ENCODE results near the gene COMMD1. TPM values are rescaled to one million over a fixed set of nuclear protein-coding genes. Genes with fewer than 3 reads are reported as not detected.
A peak's percentile ranks its signal among the peaks of the same experiment; 100 is the strongest.
"Not testable (repeated sequence)": the region's sequence is repeated elsewhere in the genome, so short reads cannot be mapped to it uniquely, and the experiment has no call there.

COMMD1 gene
- total RNA-seq, 1 donor from 2014 or later: 59.5 TPM

DNA sequence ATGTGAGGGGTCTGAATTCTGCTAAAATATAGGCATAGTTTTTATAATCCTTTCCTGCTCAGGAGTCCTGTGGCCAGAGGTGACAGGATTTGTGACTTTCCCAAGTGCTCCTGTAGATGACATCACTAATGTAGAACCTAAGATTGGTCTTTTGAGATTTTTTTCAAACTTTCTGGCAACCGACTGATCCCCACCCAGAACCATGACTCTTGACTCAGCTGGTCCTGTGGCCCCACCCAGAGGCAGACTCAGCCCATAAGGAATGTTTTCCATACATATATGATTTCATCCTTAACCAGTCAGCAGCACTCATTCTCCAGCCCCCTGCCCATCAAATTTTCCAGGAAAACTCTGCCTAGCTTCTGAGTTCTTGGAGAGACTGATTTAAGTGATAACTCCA is 46.8 kb downstream of the COMMD1 start:
- intact Hi-C loops (cut with DNase I): no loop called here
- DNase-seq (ENCODE audit: missing footprints) (no peak), ATAC-seq (no peak)

DNA sequence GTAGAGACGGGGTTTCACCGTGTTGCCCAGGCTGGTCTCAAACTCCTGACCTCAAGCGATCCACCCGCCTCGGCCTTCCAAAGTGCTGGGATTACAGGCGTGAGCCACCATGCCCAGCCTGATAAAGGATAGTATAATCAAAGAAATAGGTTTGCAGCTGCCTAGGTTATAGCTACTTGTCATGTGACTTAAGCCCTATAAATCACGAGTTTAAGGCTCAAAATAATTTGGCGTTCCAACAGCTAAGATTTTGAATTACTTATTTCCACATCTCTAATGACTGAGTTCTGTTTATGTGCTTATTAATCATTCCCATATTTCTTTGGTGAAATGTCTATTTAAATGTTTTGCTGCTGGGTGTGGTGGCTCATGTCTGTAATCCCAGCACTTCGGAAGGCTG is 49.4 kb downstream of the COMMD1 start:
- intact Hi-C loops (cut with DNase I); ATAC-seq; DNase-seq (ENCODE audit: missing footprints): not testable (repeated sequence)

DNA sequence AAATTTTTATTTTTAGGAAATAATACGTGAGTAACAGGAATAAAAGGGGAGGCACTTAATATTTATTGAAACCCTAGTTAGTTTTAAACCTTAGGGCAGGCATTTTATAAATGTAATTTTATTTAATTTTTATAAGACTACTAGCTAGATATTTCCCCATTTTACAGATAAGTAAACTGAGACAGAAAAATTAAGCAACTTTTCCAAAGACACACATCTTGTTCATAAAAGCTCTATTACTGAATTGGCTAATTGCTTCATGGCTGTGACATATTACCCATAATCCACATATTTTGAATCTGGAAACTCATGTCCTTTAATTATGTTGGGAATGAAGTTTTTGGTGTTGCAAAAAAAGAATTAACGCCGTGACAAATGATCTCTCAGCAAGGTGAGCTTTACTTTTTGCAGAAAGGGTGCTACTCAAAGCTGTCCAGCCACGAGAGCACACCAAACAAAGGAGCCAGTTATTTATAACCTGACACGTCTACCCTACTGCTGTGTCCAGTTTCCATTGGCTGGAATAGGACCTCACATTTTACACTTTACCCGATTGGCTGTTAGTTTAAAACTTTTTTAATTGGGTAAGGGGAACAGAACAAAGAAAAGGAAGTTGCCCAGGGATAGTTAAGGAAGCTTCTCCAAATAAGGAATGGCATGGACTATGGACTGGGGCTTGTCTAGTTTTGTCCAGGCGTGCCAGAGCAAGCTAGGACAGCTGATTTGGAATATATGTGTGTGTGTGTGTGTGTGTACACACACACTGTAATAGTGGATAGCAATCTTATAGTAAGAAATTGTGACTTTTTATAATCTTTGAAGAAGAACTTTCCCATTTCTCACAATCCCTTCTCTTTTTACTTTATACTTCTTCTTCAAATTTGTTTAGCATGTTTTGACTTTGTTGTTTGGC is 54.2 kb downstream of the COMMD1 start:
- DNase-seq (ENCODE audit: missing footprints): no peak
- intact Hi-C loops (cut with DNase I): no loop called here
- ATAC-seq: no peak

DNA sequence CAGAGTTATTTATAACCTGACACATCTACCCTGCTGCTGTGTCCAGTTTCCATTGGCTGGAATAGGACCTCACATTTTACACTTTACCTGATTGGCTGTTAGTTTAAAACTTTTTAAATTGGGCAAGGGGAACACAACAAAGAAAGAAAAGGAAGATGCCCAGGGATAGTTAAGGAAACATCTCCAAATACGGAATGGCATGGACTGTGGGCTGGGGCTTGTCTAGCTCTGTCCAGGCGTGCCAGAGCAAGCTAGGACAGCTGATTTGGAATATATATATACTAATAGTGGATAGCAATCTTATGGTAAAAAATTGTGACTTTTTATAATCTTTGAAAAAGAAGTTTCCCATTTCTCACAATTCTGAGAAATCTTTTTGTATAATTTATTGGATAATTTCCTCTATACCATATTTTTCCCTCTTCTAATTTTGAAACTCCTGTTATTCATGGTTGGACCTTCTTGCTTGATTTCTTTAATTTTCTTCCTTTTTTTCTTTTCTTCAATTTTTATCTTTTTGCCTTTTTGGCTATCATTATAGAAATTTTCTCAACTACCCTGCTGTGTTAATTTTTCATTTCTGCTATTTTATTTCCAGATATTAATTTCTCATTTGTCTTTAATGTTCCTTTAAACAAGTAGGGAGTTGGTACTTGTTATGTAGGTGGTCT is 55.9 kb downstream of the COMMD1 start:
- DNase-seq (ENCODE audit: missing footprints) (no peak), ATAC-seq (no peak)
- intact Hi-C loops (cut with DNase I): no loop called here

DNA sequence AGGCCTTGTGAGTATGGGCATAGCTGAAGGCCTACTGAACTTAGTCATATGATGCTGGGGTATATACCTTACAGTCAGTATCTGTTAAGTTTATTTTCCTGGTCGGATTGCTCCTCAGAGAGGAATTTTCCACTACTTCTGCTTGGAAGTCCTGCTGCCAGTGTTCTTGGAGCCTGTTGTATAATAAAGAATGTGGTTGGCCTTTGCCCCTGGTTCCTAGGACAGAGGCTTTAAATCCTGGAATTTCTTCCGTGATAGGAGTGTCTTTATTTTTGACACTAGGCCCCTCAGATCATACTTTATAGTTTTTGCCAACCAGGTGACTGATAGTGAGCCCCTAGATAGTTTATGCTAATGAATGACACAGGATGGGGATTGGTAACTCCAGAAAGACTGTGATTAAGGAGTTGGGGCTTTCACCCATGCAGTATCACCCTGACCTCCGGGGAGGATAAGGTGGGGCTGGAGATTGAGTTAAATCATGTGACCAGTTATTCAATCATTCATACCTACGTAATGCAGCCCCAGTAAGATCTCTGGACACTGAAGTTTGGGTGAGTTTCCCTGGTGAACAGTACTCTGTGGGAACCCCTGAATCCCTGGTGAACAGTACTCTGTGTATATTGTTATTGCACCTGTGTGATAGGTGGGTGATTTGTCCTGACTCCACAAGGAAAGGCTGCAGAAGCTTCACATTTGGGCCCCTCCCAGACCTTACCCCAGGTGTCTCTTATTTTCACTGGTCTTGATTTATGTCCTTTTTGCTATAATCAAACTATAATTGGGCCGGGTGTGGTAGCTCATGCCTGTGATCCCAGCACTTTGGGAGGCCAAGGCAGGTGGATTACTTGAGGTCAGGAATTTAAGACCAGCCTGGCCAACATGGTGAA is 56.9 kb downstream of the COMMD1 start:
- intact Hi-C loops (cut with DNase I): no loop called here
- ATAC-seq (no peak), DNase-seq (ENCODE audit: missing footprints) (no peak)

DNA sequence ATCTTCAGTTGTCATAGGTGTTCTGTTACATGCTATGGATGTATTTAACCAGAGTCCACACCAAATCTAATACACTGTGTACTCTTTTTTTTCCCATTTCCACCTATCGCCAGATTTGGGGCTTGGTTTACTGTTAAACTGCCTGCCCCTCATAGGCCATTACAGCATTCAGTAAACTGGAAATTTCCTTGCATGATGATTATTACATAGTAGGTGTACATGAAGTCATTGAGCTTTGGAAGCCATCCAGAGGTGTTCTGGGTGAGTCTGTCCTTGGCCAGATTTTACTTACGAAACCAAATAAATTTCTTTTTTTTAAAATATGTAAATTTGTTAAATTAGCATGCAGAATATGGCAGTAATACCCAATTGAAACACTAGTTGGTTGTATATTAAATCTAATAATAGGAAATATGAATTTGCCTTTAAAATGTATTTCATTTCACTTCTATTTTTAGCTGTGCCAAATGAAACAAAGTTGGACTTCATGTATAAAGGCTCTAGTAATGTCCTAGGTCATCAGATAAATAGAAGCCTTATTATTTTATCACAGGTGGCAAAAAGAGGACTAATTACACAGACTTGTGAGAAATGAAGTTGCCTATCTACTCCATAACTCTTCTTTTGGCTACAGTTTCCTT is 60.7 kb downstream of the COMMD1 start:
- DNase-seq (ENCODE audit: missing footprints) (no peak), ATAC-seq (no peak)
- intact Hi-C loops (cut with DNase I): no loop called here

DNA sequence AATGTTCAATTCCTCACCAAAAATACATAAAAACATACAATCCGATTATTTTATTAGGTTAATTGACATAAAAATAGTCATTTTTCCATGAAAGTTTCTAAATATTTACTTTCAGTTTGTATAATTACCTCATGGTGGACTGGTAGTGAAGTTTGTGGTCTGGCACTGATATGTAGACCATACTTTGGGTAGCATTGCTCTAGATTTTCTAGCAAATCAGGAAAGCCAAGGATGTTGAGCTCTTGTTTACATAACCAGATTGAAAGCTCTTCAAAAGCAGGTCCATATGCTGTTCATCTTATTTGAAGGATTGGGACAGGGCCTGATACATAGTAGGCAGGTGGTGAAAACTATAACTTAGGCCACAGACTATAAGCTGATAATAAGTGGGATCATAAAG is 61.8 kb downstream of the COMMD1 start:
- ATAC-seq (no peak), DNase-seq (ENCODE audit: missing footprints) (no peak)
- intact Hi-C loops (cut with DNase I): no loop called here

DNA sequence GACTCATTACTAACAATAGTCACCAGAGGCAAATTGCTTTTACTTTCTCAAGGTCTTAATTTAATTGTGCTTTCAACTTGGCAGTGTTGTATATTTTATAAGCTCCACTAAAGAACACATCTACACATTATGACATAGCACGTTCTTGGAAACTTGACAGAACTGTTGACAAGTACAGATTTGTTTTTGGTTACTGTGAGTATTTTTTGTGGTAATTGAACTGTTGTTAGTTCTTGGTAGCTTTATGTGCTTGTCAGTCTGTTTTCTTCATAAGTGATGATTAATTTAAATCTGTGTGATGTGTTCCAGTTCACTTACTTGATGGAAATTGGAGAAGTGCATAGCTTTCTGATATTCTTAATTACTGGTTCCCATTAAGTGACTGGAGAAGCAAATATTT is 63.9 kb downstream of the COMMD1 start:
- DNase-seq (ENCODE audit: missing footprints) (no peak), ATAC-seq (no peak)
- intact Hi-C loops (cut with DNase I): no loop called here

DNA sequence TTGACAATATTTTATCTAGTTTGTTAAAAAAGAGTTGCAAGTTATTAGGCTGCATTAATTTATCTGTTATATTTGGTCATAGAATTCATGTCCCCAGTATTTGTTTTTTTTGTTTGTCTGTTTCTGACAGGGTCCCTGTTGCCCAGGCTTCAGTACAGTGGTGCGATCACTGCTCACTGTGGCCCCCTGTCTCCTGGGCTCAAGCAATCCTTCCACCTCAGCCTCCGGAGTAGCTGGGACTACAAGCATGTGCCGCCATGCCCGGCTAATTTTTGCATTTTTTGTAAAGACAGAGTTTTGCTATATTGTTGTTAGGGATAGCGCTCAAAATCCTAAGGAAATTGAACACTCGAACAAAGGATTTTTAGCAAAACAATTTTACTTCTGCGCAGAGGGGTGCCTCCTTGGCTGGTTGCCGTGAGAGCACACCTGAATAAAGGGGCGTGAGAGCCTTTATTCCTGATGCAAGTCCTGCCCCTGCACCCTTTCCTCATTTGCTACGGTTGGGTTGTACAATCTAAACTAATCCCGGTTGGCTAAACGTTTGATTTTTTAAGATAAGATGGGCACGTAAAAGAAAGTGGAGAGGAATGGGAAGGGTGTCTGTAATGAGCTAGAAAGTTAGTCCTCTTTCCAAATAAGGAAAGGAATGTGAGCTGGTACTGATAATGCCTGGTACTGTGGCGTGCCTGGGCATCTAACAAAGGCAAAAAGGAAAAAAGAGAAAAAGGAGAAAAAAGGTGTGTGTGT is 65.5 kb downstream of the COMMD1 start:
- no peak for ATAC-seq
- intact Hi-C loops (cut with DNase I): loop anchor here (10.0 kb wide), 1 partner anchor 46 kb away; no protein-coding TSS in a partner anchor
- DNase-seq (ENCODE audit: missing footprints): no peak

DNA sequence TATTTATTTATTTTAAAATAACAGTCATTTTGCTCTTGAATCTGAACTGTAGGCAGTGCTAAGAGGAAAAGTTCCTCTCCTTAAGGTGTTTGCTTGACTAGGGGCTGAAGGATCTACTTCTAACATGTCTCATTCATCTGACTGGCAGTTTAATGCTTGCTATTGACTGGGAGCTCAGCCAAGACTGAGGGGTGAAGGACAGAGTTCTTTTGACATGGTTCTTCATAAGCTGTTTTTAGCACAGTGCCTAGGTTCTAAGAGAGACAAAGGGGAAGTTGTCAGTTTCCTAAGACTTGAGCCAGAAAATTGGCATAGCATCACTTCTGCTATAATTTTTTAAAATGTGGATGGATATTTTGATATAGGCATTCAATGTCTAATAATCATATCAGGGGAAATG is 73.0 kb downstream of the COMMD1 start:
- intact Hi-C loops (cut with DNase I): loop anchor here (10.0 kb wide), 1 partner anchor 54 kb away; no protein-coding TSS in a partner anchor
- DNase-seq (ENCODE audit: missing footprints) (no peak), ATAC-seq (peak; percentile 91)

DNA sequence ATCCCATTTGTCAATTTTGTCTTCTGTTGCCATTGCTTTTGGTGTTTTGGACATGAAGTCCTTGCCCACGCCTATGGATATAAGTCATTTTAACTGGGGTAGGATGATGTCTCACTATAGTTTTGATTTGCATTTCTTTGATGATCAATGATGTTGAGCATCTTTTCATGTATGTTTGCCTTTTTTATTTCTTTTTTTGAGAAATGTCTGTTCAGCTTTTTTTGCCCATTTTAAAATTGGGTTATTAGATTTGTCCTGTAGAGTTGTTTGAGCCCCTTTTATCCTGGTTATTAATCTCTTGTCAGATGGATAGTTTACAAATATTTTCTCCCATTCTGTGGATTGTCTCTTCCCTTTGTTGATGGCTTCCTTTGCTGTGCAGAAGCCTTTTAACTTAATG is 75.3 kb downstream of the COMMD1 start:
- DNase-seq (ENCODE audit: missing footprints): no peak
- intact Hi-C loops (cut with DNase I): no loop called here
- ATAC-seq: no peak

DNA sequence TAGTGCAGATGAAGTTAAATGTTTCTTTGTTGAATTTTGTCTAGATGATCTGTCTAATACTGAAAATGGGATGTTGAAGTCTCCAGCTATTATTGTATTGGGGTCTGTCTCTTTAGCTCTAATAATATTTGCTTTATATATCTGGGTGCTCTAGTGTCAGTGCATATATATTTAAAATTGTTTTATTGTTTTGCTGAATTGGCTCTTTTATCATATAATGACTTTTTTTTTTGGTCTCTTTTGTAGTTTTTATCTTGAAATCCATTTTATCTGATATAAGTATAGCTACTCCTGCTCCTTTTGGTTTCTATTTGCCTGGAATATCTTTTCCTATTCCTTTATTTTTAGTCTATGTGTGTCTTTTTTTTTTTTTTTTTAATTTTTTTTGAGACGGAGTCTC is 79.2 kb downstream of the COMMD1 start:
- ATAC-seq (no peak), DNase-seq (ENCODE audit: missing footprints) (no peak)
- intact Hi-C loops (cut with DNase I): no loop called here

DNA sequence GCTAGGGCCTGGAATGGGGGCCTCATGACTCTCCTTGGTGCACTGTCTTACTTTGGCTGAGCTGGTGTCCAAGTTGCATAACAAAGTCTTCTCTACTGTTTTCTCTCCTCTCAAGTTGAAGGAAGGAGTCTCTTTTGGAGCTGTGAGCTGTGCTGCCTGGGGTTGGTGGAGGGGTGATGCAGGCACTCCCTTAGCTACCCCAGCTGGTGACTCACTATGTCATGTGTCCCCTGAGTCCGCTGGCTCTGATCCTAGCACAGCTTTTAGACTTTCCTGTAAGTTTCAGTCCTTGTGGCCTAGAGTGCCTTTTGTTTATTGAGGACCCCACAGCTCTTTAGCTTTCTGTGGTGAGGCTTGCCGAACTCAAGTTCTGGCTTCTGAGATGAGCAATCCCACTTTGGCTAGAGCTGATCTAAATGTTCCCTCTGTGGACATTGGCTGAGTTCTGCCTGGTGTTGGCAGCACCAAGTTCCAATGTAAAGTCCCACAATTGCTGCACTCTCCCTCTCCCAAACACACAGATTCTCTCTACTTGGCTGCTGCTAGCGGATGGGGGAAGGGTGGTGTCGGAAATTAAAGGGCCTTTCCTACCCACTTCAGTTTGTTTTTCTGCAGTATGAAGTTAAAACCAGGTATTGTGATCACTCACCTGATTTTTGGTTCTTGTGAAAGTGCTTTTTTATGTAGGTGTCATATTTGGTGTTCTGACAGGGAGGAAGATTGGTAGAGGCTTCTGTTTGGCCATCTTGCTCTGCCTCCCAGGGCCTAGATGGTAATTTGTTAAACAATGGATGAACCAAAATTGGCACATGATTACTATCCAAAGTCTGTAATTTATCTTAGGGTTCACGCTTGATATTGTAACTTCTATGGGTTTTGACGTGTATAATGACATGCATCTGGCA is 83.2 kb downstream of the COMMD1 start:
- no peak for DNase-seq (ENCODE audit: missing footprints)
- ATAC-seq: no peak
- intact Hi-C loops (cut with DNase I): no loop called here

DNA sequence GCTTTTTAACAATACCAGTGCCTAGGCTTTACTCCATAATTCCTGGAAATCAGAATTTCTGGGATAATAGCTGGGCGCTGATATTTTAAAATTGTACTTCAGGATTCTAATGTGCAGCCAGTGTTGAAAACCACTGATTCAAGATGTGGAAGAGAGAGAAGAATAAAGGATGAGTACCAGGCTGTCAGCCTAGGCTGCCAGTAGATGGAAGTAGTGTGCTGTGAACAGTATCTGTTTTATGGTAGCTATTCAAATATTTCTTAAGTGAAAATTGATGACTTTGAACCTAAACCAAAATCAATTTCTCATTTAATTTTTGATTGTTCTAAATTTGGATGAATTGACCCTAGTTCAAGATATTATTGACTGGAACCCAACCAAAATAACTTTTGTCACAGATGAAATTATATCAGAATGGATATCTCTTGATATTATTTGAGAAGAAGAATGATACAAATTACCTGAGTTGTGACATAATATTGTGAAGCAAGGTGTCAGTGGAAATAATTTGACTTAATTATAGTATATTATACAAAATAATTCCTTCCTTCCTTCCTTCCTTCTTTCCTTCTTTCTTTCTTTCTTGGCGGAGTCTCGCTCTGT is 88.0 kb downstream of the COMMD1 start:
- intact Hi-C loops (cut with DNase I): loop anchor here (1.0 to 5.0 kb wide), 2 partner anchors 76 to 419 kb away; no protein-coding TSS in a partner anchor
- ATAC-seq (peak; percentile 71), DNase-seq (ENCODE audit: missing footprints) (no peak)

DNA sequence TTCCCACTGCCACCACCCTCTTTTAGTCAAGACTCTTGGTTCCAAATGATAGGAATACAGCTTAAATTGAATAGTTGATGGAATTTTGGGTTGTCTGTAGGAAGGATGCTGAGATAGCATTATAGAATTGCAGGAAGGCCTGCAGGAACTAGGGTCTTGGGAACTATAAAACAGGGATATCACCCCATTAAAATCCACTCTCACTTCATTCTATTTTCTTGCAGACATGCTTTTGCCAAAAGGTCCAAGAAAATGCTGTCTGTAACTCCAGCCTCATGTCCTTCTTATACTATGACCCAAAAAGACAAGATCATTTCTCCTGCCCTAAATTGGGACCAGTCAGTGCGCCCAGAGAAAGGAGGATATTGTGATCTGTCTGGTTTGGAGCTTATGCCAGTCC is 89.1 kb downstream of the COMMD1 start:
- intact Hi-C loops (cut with DNase I): loop anchor here (5.0 kb wide), 1 partner anchor 77 kb away; no protein-coding TSS in a partner anchor
- DNase-seq (ENCODE audit: missing footprints): no peak
- ATAC-seq: no peak

DNA sequence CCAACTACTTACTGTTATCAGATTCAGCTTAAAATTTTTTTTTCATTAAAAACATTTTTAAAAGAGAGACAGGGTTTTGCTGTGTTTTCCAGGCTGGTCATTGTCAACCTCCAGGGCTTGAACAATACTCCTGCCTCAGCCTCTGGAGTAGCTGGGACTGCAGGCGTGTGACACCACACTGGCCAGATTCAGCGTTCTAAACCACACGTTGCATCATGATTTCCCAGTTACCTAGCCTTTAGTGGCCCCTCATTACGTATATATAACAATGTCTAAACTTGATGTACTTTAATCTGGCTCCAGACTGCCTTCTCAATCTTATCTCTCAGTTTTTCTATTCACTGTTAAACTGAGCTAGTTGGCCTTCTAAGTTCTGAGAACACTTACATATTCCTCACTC is 89.6 kb downstream of the COMMD1 start:
- no peak for ATAC-seq
- no peak for DNase-seq (ENCODE audit: missing footprints)
- intact Hi-C loops (cut with DNase I): no loop called here

DNA sequence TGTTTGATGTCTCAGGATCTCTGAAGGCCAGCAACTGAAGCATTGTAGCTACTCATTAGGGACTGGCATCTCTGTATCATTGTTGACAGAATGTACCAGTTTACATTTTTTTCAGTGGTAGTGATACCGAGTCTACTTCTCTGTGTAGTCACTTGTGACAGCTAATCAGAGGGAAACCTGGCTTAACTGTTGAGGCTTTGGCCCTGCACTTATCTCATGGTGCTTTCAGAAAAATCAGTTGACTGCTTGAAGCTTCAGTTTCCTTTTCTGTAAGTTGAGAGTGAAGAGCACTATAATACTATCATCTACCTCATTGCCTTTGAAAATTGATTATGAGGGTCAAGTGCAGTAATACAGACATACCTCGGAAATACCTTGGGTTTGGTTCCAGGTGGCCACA is 90.0 kb downstream of the COMMD1 start:
- ATAC-seq: peak; percentile 69

More for the DNA sequence above, 90.0 kb downstream of the COMMD1 start:
- intact Hi-C loops (cut with DNase I): no loop called here
- DNase-seq (ENCODE audit: missing footprints): no peak

All from Right ventricle myocardium inferior (tissue), 1 donor.